Loucy (cell line): ENCODE data around the gene BTG4.

ENCODE experiments used
- H2AFZ ChIP-seq: fragments of 200-600 bp; sonication (generic); 2 replicates; pipeline ENCODE4 v1.6.0; 2016; ENCODE audit warnings: antibody characterized with exemption, mild to moderate bottlenecking, low read length, moderate library complexity
- H3F3A ChIP-seq: fragments of 200-600 bp; 2 replicates; pipeline ENCODE4 v1.6.0; 2016; ENCODE audit warnings: antibody characterized with exemption, low read depth, mild to moderate bottlenecking
- H3K27me3 ChIP-seq: fragments of 200-600 bp; sonication (generic); 2 replicates; pipeline ENCODE4 v1.6.1; 2014; ENCODE audit warnings: low read length, mild to moderate bottlenecking; ENCODE audit not compliant: insufficient read depth, poor library complexity, severe bottlenecking
- H3K36me3 ChIP-seq: fragments of 200-600 bp; sonication (generic); 2 replicates; pipeline ENCODE4 v1.6.1; 2016; ENCODE audit warnings: low read length; ENCODE audit not compliant: insufficient read depth
- H3K4me1 ChIP-seq: fragments of 200-600 bp; sonication (generic); 2 replicates; pipeline ENCODE4 v1.5.1; 2014; ENCODE audit warnings: low read length, mild to moderate bottlenecking; ENCODE audit not compliant: insufficient read depth, poor library complexity, severe bottlenecking
- H3K4me2 ChIP-seq: fragments of 200-600 bp; sonication (generic); 2 replicates; pipeline ENCODE4 v1.6.0; 2014; ENCODE audit warnings: antibody characterized with exemption, low read length, low read depth, mild to moderate bottlenecking; ENCODE audit not compliant: poor library complexity, severe bottlenecking
- H3K4me3 ChIP-seq: fragments of 200-600 bp; sonication (generic); 2 replicates; pipeline ENCODE4 v1.5.1; 2014; ENCODE audit warnings: low read length, mild to moderate bottlenecking, mixed read lengths; ENCODE audit not compliant: poor library complexity, severe bottlenecking
- H3K79me2 ChIP-seq: fragments of 200-600 bp; sonication (generic); 2 replicates; pipeline ENCODE4 v1.6.1; 2014; ENCODE audit warnings: low read length; ENCODE audit not compliant: insufficient read depth
- H3K9ac ChIP-seq: fragments of 200-600 bp; sonication (generic); 2 replicates; pipeline ENCODE4 v1.6.0; 2014; ENCODE audit warnings: mild to moderate bottlenecking, low read depth, low read length, moderate library complexity; ENCODE audit not compliant: poor library complexity, severe bottlenecking
- H3K9me2 ChIP-seq: fragments of 200-600 bp; sonication (generic); replicated peaks from 2 replicates; pipeline ENCODE4 v1.6.1; 2016; ENCODE audit warnings: low read depth, low read length, mixed read lengths
- H3K9me3 ChIP-seq: fragments of 200-600 bp; sonication (generic); 2 replicates; pipeline ENCODE4 v1.6.1; 2014; ENCODE audit warnings: mild to moderate bottlenecking, antibody characterized with exemption, low read length, low read depth; ENCODE audit not compliant: insufficient read depth
- H4K20me1 ChIP-seq: fragments of 200-600 bp; sonication (generic); 2 replicates; pipeline ENCODE4 v1.6.0; 2014; ENCODE audit warnings: antibody characterized with exemption, low read length, mild to moderate bottlenecking; ENCODE audit not compliant: insufficient read depth, poor library complexity, severe bottlenecking
- CTCF ChIP-seq: fragments of 200-600 bp; sonication (generic); conservative IDR thresholded peaks from 2 replicates; pipeline ENCODE4 v1.5.1; 2014; ENCODE audit warnings: mild to moderate bottlenecking, antibody characterized with exemption, low read length
- EZH2phosphoT487 ChIP-seq: fragments of 200-600 bp; IDR thresholded peaks from 2 replicates; pipeline ENCODE4 v1.6.1; 2018; ENCODE audit warnings: antibody characterized with exemption, mild to moderate bottlenecking, moderate library complexity, borderline replicate concordance

BTG4 gene

GRCh38 chr11:111448414-111448813, 63.8 kb downstream of the BTG4 start:
- no peaks in the 10 kb centered on the region for H3K9me2 ChIP-seq
- H3F3A ChIP-seq, result no peaks in the 10 kb centered on the region
- no peak overlapping the region for H3K4me2 ChIP-seq
- no peaks in the 10 kb centered on the region for H4K20me1 ChIP-seq
- no peaks in the 10 kb centered on the region for H3K36me3 ChIP-seq
- peaks cover 32% of the 10 kb centered on the region for H3K4me1 ChIP-seq
- no peaks in the 10 kb centered on the region for H3K79me2 ChIP-seq
- no peaks in the 10 kb centered on the region for H3K9me3 ChIP-seq
- TF ChIP-seq CTCF (no peak), EZH2phosphoT487 (no peak)
- H3K27me3 ChIP-seq, result no peaks in the 10 kb centered on the region
- H2AFZ ChIP-seq, result no peak overlapping the region
- H3K9ac ChIP-seq, result no peak overlapping the region
- no peak overlapping the region for H3K4me3 ChIP-seq

- no peaks in the 10 kb centered on the region for H3F3A ChIP-seq
- H3K9me2 ChIP-seq, result no peaks in the 10 kb centered on the region
- H3K27me3 ChIP-seq, result no peaks in the 10 kb centered on the region
- H3K9me3 ChIP-seq, result no peaks in the 10 kb centered on the region
- no peak overlapping the region for H3K4me3 ChIP-seq
- no peaks in the 10 kb centered on the region for H4K20me1 ChIP-seq
- TF ChIP-seq CTCF, result no peak
- TF ChIP-seq EZH2phosphoT487, result no peak
- H3K4me2 ChIP-seq, result no peak overlapping the region
- no peaks in the 10 kb centered on the region for H3K36me3 ChIP-seq
- peaks cover 34% of the 10 kb centered on the region for H3K4me1 ChIP-seq
- H3K9ac ChIP-seq, result no peak overlapping the region
- H3K79me2 ChIP-seq, result no peaks in the 10 kb centered on the region
- H2AFZ ChIP-seq, result no peak overlapping the region
Measured at GRCh38 chr11:111447931-111448330, 64.3 kb downstream of the BTG4 start.

GRCh38 chr11:111447112-111447471, 65.1 kb downstream of the BTG4 start:
- TF ChIP-seq EZH2phosphoT487 (no peak), CTCF (no peak)
- H3K79me2 ChIP-seq, result no peaks in the 10 kb centered on the region
- no peaks in the 10 kb centered on the region for H3F3A ChIP-seq
- H3K27me3 ChIP-seq, result no peaks in the 10 kb centered on the region
- peak overlapping the region; percentile 47 for H3K4me2 ChIP-seq
- H3K9me2 ChIP-seq, result no peaks in the 10 kb centered on the region
- peaks cover 34% of the 10 kb centered on the region for H3K4me1 ChIP-seq
- H3K9me3 ChIP-seq, result no peaks in the 10 kb centered on the region
- peak overlapping the region; percentile 63 for H2AFZ ChIP-seq
- H3K9ac ChIP-seq, result no peak overlapping the region
- no peaks in the 10 kb centered on the region for H3K36me3 ChIP-seq
- no peaks in the 10 kb centered on the region for H4K20me1 ChIP-seq
- no peak overlapping the region for H3K4me3 ChIP-seq
